ENCODE measurements around the gene KRTAP10-2.

DNA sequence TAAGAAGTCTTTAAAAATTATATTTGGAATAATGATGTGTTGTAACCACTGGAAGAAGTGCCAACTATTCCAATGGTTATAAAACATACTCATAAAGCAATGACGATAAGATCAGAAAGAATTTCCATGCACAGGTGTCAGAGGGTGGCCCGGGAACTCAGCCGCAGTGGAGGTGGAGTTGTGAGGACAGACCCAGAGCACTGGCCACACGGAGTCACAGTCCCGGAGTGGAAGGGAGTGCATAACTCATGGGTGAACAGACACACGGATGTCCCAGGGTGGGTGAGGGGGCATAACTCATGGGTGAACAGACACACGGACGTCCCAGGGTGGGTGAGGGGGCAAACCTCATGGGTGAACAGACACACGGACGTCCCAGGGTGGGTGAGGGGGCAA lies 24.7 kb upstream of the KRTAP10-2 start:
- TF ChIP-seq POLR2A (IDR thresholded peaks at IDR 0.05): no peak
- TF ChIP-seq, protein P1, sequence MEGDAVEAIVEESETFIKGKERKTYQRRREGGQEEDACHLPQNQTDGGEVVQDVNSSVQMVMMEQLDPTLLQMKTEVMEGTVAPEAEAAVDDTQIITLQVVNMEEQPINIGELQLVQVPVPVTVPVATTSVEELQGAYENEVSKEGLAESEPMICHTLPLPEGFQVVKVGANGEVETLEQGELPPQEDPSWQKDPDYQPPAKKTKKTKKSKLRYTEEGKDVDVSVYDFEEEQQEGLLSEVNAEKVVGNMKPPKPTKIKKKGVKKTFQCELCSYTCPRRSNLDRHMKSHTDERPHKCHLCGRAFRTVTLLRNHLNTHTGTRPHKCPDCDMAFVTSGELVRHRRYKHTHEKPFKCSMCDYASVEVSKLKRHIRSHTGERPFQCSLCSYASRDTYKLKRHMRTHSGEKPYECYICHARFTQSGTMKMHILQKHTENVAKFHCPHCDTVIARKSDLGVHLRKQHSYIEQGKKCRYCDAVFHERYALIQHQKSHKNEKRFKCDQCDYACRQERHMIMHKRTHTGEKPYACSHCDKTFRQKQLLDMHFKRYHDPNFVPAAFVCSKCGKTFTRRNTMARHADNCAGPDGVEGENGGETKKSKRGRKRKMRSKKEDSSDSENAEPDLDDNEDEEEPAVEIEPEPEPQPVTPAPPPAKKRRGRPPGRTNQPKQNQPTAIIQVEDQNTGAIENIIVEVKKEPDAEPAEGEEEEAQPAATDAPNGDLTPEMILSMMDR (IDR thresholded peaks at IDR 0.05): no peak
